Neural cell (in vitro differentiated cells): ENCODE results near the gene KLHL10. TPM values are rescaled to one million over a fixed set of nuclear protein-coding genes. Genes with fewer than 3 reads are reported as not detected.

Experiments used
- H2AFZ ChIP-seq: fragments of 200-600, 300-800 bp; sonication (generic), shearing (Covaris generic); 2 replicates; pipeline ENCODE4 v1.6.0; 2014; ENCODE audit warnings: low read depth, mild to moderate bottlenecking, antibody characterized with exemption, low read length, moderate library complexity
- H3F3A ChIP-seq: fragments of 200-600 bp; shearing (Covaris generic); 2 replicates; pipeline ENCODE4 v1.6.1; 2016; ENCODE audit warnings: mild to moderate bottlenecking, moderate library complexity, mixed read lengths, antibody characterized with exemption, low read length; ENCODE audit not compliant: insufficient read depth, poor library complexity, severe bottlenecking
- H3K27ac ChIP-seq: fragments of 200-600, 300-800 bp; sonication (generic), shearing (Covaris generic); 2 replicates; pipeline ENCODE4 v1.5.1; 2014; ENCODE audit warnings: mild to moderate bottlenecking, low read length, moderate library complexity
- H3K27me3 ChIP-seq: fragments of 300-800, 200-600 bp; sonication (generic), shearing (Covaris generic); 2 replicates; pipeline ENCODE4 v1.6.0; 2014; ENCODE audit warnings: mild to moderate bottlenecking, low read depth, low read length, moderate library complexity; ENCODE audit not compliant: insufficient read depth
- H3K36me3 ChIP-seq: fragments of 300-800, 200-600 bp; sonication (generic), shearing (Covaris generic); 2 replicates; pipeline ENCODE4 v1.5.1; 2014; ENCODE audit warnings: mild to moderate bottlenecking, antibody characterized with exemption, low read length, moderate library complexity; ENCODE audit not compliant: insufficient read depth
- H3K4me2 ChIP-seq: fragments of 300-800, 200-600 bp; sonication (generic), shearing (Covaris generic); 2 replicates; pipeline ENCODE4 v1.6.0; 2014; ENCODE audit warnings: mild to moderate bottlenecking, low read length
- H3K4me3 ChIP-seq: fragments of 300-800, 200-600 bp; sonication (generic), shearing (Covaris generic); 2 replicates; pipeline ENCODE4 v1.5.1; 2014; ENCODE audit warnings: mild to moderate bottlenecking, low read length, moderate library complexity
- H3K79me2 ChIP-seq: fragments of 200-600 bp; shearing (Covaris generic); replicated peaks from 2 replicates; pipeline ENCODE4 v1.6.0; 2014; ENCODE audit warnings: mild to moderate bottlenecking, low read length, moderate library complexity; ENCODE audit not compliant: insufficient read depth
- H3K9ac ChIP-seq: fragments of 300-800, 200-600 bp; sonication (generic), shearing (Covaris generic); 2 replicates; pipeline ENCODE4 v1.6.1; 2016; ENCODE audit warnings: mild to moderate bottlenecking, low read length, mixed read lengths
- H3K9me2 ChIP-seq: fragments of 200-600 bp; shearing (Covaris generic); 2 replicates; pipeline ENCODE4 v1.6.1; 2016; ENCODE audit warnings: mild to moderate bottlenecking, low read length, mixed read lengths; ENCODE audit not compliant: insufficient read depth
- H3K9me3 ChIP-seq: fragments of 200-600, 300-800 bp; sonication (generic), shearing (Covaris generic); 2 replicates; pipeline ENCODE4 v1.6.1; 2016; ENCODE audit warnings: mild to moderate bottlenecking, mixed run types, low read length, moderate library complexity, mixed read lengths
- H4K20me1 ChIP-seq: fragments of 200-600 bp; shearing (Covaris generic); 2 replicates; pipeline ENCODE4 v1.6.1; 2016; ENCODE audit warnings: mild to moderate bottlenecking, mixed run types; ENCODE audit not compliant: insufficient read depth
- CTCF ChIP-seq: fragments of 450-650 bp; IDR thresholded peaks from 2 replicates; pipeline ENCODE4 v1.5.1; 2014; ENCODE audit warnings: antibody characterized with exemption, mild to moderate bottlenecking, moderate library complexity; ENCODE audit not compliant: poor library complexity, severe bottlenecking
- EP300 ChIP-seq: fragments of 450-650 bp; conservative IDR thresholded peaks from 2 replicates; pipeline ENCODE4 v1.6.1; 2014; ENCODE audit warnings: antibody characterized with exemption, mild to moderate bottlenecking, moderate library complexity; ENCODE audit not compliant: poor library complexity, severe bottlenecking
- EZH2 ChIP-seq: fragments of 200-600, 300-800 bp; shearing (Covaris generic), sonication (generic); IDR thresholded peaks from 2 replicates; pipeline ENCODE4 v1.6.1; 2014; ENCODE audit warnings: antibody characterized with exemption, low read length, borderline replicate concordance, mild to moderate bottlenecking; ENCODE audit not compliant: insufficient read depth, poor library complexity, severe bottlenecking
- MXI1 ChIP-seq: fragments of 450-650 bp; conservative IDR thresholded peaks from 2 replicates; pipeline ENCODE4 v1.6.1; 2014; ENCODE audit warnings: antibody characterized with exemption, mild to moderate bottlenecking; ENCODE audit not compliant: poor library complexity, severe bottlenecking
- POLR2AphosphoS5 ChIP-seq: IDR thresholded peaks from 2 replicates; pipeline ENCODE4 v1.6.1; 2012
- RAD21 ChIP-seq: fragments of 450-650 bp; conservative IDR thresholded peaks from 2 replicates; pipeline ENCODE4 v1.6.1; 2014; ENCODE audit warnings: antibody characterized with exemption, mild to moderate bottlenecking, moderate library complexity
- REST ChIP-seq: IDR thresholded peaks from 2 replicates; pipeline ENCODE4 v1.6.1; 2012; ENCODE audit warnings: borderline replicate concordance
- SMC3 ChIP-seq: fragments of 450-650 bp; conservative IDR thresholded peaks from 2 replicates; pipeline ENCODE4 v1.6.1; 2014; ENCODE audit warnings: antibody characterized with exemption, mild to moderate bottlenecking, moderate library complexity; ENCODE audit not compliant: poor library complexity
- TAF1 ChIP-seq: IDR thresholded peaks from 2 replicates; pipeline ENCODE4 v1.6.1; 2012; ENCODE audit warnings: low read depth
- polyA plus RNA-seq: library from polyadenylated mRNA; depleted of rRNA; stranded (reverse); fragments of >200 nt; gene quantifications from 2 replicates; pipeline ENCODE4 v1.2.3, GENCODE V29; 2014

KLHL10 gene
- polyA plus RNA-seq, 1 donor from 2014 or later: not detected

GRCh38 chr17:41811549-41812380 is 25.9 kb upstream of the KLHL10 start, which contains the start of gene P3H4:
Gene P3H4, minus strand, starts transcription at chr17:41811949. Its CDS starts 34 bp downstream, at chr17:41811915.
- Histone ChIP-seq H3K9me3 (no peaks in the 10 kb centered on the region), H3K27me3 (no peaks in the 10 kb centered on the region), H3F3A (no peaks in the 10 kb centered on the region), H3K79me2 (peaks cover 3% of the 10 kb centered on the region), H3K4me3 (peak within 1 kb of the TSS; percentile 81), H3K27ac (peak within 1 kb of the TSS; percentile 66), H3K9ac (peak within 1 kb of the TSS; percentile 83), H3K36me3 (no peaks in the 10 kb centered on the region), H2AFZ (peak within 1 kb of the TSS; percentile 56), H3K9me2 (no peaks in the 10 kb centered on the region), H4K20me1 (no peaks in the 10 kb centered on the region), H3K4me2 (peak within 1 kb of the TSS; percentile 51)
- TF ChIP-seq POLR2AphosphoS5 (peak; percentile 65), EP300 (peak; percentile 46), RAD21 (peak; percentile 64), CTCF (peak; percentile 93), MXI1 (peak; percentile 75), TAF1 (no peak), SMC3 (peak; percentile 67), EZH2 (no peak), REST (no peak)

- Histone ChIP-seq H3K36me3 (no peaks in the 10 kb centered on the region), H3K9ac (peak within 1 kb of the TSS; percentile 83), H2AFZ (peak within 1 kb of the TSS; percentile 51), H3K4me2 (peak within 1 kb of the TSS; percentile 46), H3K9me3 (no peaks in the 10 kb centered on the region), H3K4me3 (peak within 1 kb of the TSS; percentile 81), H3K27me3 (no peaks in the 10 kb centered on the region), H3K9me2 (no peaks in the 10 kb centered on the region), H3K79me2 (peaks cover 3% of the 10 kb centered on the region), H3K27ac (peak within 1 kb of the TSS; percentile 66), H3F3A (no peaks in the 10 kb centered on the region), H4K20me1 (no peaks in the 10 kb centered on the region)
- no peak for TF ChIP-seq TAF1
- no peak for TF ChIP-seq RAD21
- no peak for TF ChIP-seq EZH2
- peak; percentile 27 for TF ChIP-seq REST
- no peak for TF ChIP-seq CTCF
- peak; percentile 71 for TF ChIP-seq MXI1
Measured at GRCh38 chr17:41812381-41813151, 25.1 kb upstream of the KLHL10 start, which contains the start of gene FKBP10. Gene FKBP10, plus strand, starts transcription at chr17:41813004. Its CDS starts 31 bp downstream, at chr17:41813035.
